ENCODE data around the gene SERPINA1.

The SERPINA1 gene

GRCh38 chr14:94390372-94391086 is 2.1 kb upstream of the SERPINA1 start:
- no peaks in the 10 kb centered on the region for H3K27me3 ChIP-seq (ENCODE audit: control insufficient read depth, insufficient read depth, low read length)
- H3K9me3 ChIP-seq (ENCODE audit: control insufficient read depth, insufficient read depth, low read depth, low read length) = no peaks in the 10 kb centered on the region
- no peaks in the 10 kb centered on the region for H3K36me3 ChIP-seq (ENCODE audit: control insufficient read depth, insufficient read depth, low read length)
- no peak overlapping the region for H3K9ac ChIP-seq (ENCODE audit: low read length)
- H3K27ac ChIP-seq (ENCODE audit: low read depth, low read length) = no peak overlapping the region
- no peak overlapping the region for H3K4me3 ChIP-seq (ENCODE audit: low read depth, low read length)
- H3K4me1 ChIP-seq (ENCODE audit: control insufficient read depth, insufficient read depth, low read length) = 0 out of 2 replicates have a peak, but pooled peaks cover 2% of the 10 kb centered on the region

- H3K9ac ChIP-seq (ENCODE audit: low read length) = no peak overlapping the region
- H3K27me3 ChIP-seq (ENCODE audit: control insufficient read depth, insufficient read depth, low read length) = no peaks in the 10 kb centered on the region
- H3K36me3 ChIP-seq (ENCODE audit: control insufficient read depth, insufficient read depth, low read length) = no peaks in the 10 kb centered on the region
- 0 out of 2 replicates have a peak, but pooled peaks cover 2% of the 10 kb centered on the region for H3K4me1 ChIP-seq (ENCODE audit: control insufficient read depth, insufficient read depth, low read length)
- no peaks in the 10 kb centered on the region for H3K9me3 ChIP-seq (ENCODE audit: control insufficient read depth, insufficient read depth, low read depth, low read length)
- H3K4me3 ChIP-seq (ENCODE audit: low read depth, low read length) = no peak overlapping the region
- H3K27ac ChIP-seq (ENCODE audit: low read depth, low read length) = no peak overlapping the region
These were observed 1.4 kb upstream of the SERPINA1 start for GRCh38 chr14:94389731-94390371.

- Histone ChIP-seq H3K27ac (ENCODE audit: low read depth, low read length) (no peak overlapping the region), H3K4me3 (ENCODE audit: low read depth, low read length) (no peak overlapping the region), H3K4me1 (ENCODE audit: control insufficient read depth, insufficient read depth, low read length) (peaks cover 3% of the 10 kb centered on the region; the same call in 1 of the 2 replicates), H3K9ac (ENCODE audit: low read length) (no peak overlapping the region), H3K36me3 (ENCODE audit: control insufficient read depth, insufficient read depth, low read length) (no peaks in the 10 kb centered on the region), H3K27me3 (ENCODE audit: control insufficient read depth, insufficient read depth, low read length) (no peaks in the 10 kb centered on the region), H3K9me3 (ENCODE audit: control insufficient read depth, insufficient read depth, low read depth, low read length) (no peaks in the 10 kb centered on the region)
These were observed 685 bp upstream of the SERPINA1 start for GRCh38 chr14:94389104-94389469.

GRCh38 chr14:94388027-94388383 is 397 bp downstream of the SERPINA1 start:
- H3K9ac ChIP-seq (ENCODE audit: low read length) = no peak overlapping the region
- H3K27ac ChIP-seq (ENCODE audit: low read depth, low read length) = no peak overlapping the region
- H3K4me1 ChIP-seq (ENCODE audit: control insufficient read depth, insufficient read depth, low read length) = peaks cover 14% of the 10 kb centered on the region
- no peaks in the 10 kb centered on the region for H3K36me3 ChIP-seq (ENCODE audit: control insufficient read depth, insufficient read depth, low read length)
- no peak overlapping the region for H3K4me3 ChIP-seq (ENCODE audit: low read depth, low read length)
- H3K27me3 ChIP-seq (ENCODE audit: control insufficient read depth, insufficient read depth, low read length) = no peaks in the 10 kb centered on the region
- no peaks in the 10 kb centered on the region for H3K9me3 ChIP-seq (ENCODE audit: control insufficient read depth, insufficient read depth, low read depth, low read length)

- Histone ChIP-seq H3K9me3 (ENCODE audit: control insufficient read depth, insufficient read depth, low read depth, low read length) (no peaks in the 10 kb centered on the region), H3K36me3 (ENCODE audit: control insufficient read depth, insufficient read depth, low read length) (no peaks in the 10 kb centered on the region), H3K27ac (ENCODE audit: low read depth, low read length) (no peak overlapping the region), H3K27me3 (ENCODE audit: control insufficient read depth, insufficient read depth, low read length) (no peaks in the 10 kb centered on the region), H3K4me1 (ENCODE audit: control insufficient read depth, insufficient read depth, low read length) (peaks cover 16% of the 10 kb centered on the region), H3K9ac (ENCODE audit: low read length) (no peak overlapping the region), H3K4me3 (ENCODE audit: low read depth, low read length) (no peak overlapping the region)
These were observed 1.1 kb downstream of the SERPINA1 start for GRCh38 chr14:94387051-94388026.

- Histone ChIP-seq H3K4me3 (ENCODE audit: low read depth, low read length) (no peak overlapping the region), H3K4me1 (ENCODE audit: control insufficient read depth, insufficient read depth, low read length) (peaks cover 16% of the 10 kb centered on the region), H3K27ac (ENCODE audit: low read depth, low read length) (no peak overlapping the region), H3K9me3 (ENCODE audit: control insufficient read depth, insufficient read depth, low read depth, low read length) (no peaks in the 10 kb centered on the region), H3K27me3 (ENCODE audit: control insufficient read depth, insufficient read depth, low read length) (no peaks in the 10 kb centered on the region), H3K9ac (ENCODE audit: low read length) (no peak overlapping the region), H3K36me3 (ENCODE audit: control insufficient read depth, insufficient read depth, low read length) (no peaks in the 10 kb centered on the region)
These were observed 2.0 kb downstream of the SERPINA1 start for GRCh38 chr14:94386085-94387031.

DNA sequence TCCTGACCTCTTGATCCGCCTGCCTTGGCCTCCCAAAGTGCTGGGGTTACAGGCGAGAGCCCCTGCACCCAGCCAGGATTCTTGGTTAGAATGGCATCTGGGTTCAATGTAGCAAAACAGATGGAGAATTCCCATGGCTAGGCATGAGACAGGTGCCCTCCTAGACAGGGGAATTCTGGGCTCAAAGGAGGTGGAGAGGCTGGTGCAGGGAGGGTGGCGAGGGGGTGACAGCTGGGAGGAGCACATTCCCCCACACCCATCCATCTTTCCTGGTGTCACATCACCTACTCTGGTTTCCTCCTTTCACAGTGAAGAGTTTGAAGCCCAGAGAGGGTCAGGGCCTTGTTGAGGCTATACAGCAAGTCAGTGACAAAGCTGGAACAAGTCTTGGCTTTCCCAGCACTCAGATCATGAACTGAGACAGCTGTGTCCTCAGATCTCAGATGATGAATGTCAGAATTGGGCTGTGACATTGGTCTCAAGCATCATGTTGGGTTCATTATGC is 2.8 kb downstream of the SERPINA1 start:
- H3K9me3 ChIP-seq (ENCODE audit: control insufficient read depth, insufficient read depth, low read depth, low read length) = no peaks in the 10 kb centered on the region

DNA sequence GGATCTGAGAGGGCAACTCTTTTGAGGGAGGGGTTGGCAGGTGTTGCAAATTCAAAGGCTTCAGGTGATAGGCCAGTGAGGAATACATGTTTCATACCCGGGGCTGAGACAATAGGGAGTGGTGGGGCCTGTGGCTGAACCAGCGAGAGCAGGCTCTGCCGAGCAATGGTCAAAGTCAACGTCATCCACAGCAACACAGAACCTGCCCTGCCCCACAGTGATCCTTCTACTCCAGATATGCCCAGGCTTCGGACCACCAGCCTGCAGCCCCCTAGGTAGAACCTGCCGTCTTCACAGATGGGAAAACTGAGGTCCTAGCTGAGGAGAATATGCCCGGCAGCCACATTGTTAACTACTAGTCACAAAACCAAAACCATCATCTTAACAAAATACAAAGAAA is 4.1 kb downstream of the SERPINA1 start:
- H3K27ac ChIP-seq (ENCODE audit: low read depth, low read length) = no peak overlapping the region
- H3K4me1 ChIP-seq (ENCODE audit: control insufficient read depth, insufficient read depth, low read length) = peaks cover 14% of the 10 kb centered on the region
- H3K27me3 ChIP-seq (ENCODE audit: control insufficient read depth, insufficient read depth, low read length) = no peaks in the 10 kb centered on the region
- no peak overlapping the region for H3K9ac ChIP-seq (ENCODE audit: low read length)
- no peaks in the 10 kb centered on the region for H3K36me3 ChIP-seq (ENCODE audit: control insufficient read depth, insufficient read depth, low read length)
- H3K4me3 ChIP-seq (ENCODE audit: low read depth, low read length) = no peak overlapping the region
- H3K9me3 ChIP-seq (ENCODE audit: control insufficient read depth, insufficient read depth, low read depth, low read length) = no peaks in the 10 kb centered on the region

More for the DNA sequence above, 2.8 kb downstream of the SERPINA1 start:
- Histone ChIP-seq H3K27ac (ENCODE audit: low read depth, low read length) (no peak overlapping the region), H3K36me3 (ENCODE audit: control insufficient read depth, insufficient read depth, low read length) (no peaks in the 10 kb centered on the region), H3K4me1 (ENCODE audit: control insufficient read depth, insufficient read depth, low read length) (peaks cover 16% of the 10 kb centered on the region), H3K4me3 (ENCODE audit: low read depth, low read length) (no peak overlapping the region), H3K27me3 (ENCODE audit: control insufficient read depth, insufficient read depth, low read length) (no peaks in the 10 kb centered on the region), H3K9ac (ENCODE audit: low read length) (no peak overlapping the region)

GRCh38 chr14:94383777-94384176 is 4.6 kb downstream of the SERPINA1 start:
- H3K27ac ChIP-seq (ENCODE audit: low read depth, low read length) = no peak overlapping the region
- peaks cover 14% of the 10 kb centered on the region for H3K4me1 ChIP-seq (ENCODE audit: control insufficient read depth, insufficient read depth, low read length)
- no peaks in the 10 kb centered on the region for H3K9me3 ChIP-seq (ENCODE audit: control insufficient read depth, insufficient read depth, low read depth, low read length)
- H3K4me3 ChIP-seq (ENCODE audit: low read depth, low read length) = no peak overlapping the region
- no peaks in the 10 kb centered on the region for H3K36me3 ChIP-seq (ENCODE audit: control insufficient read depth, insufficient read depth, low read length)
- H3K9ac ChIP-seq (ENCODE audit: low read length) = no peak overlapping the region
- H3K27me3 ChIP-seq (ENCODE audit: control insufficient read depth, insufficient read depth, low read length) = no peaks in the 10 kb centered on the region

All from HUES6 (cell line).